Activated CD8-positive, alpha-beta memory T cell treated with anti-CD3 and anti-CD28 coated beads, Interleukin-2, amount 50 U/mL, for 1 hour (primary cell): ENCODE data around the gene ANKLE1.

ENCODE experiments used
- DNase-seq: peaks from one replicate; pipeline ENCODE4 v3.0.0-alpha.2; 2020; ENCODE audit errors: extremely low read depth

Gene ANKLE1

DNA sequence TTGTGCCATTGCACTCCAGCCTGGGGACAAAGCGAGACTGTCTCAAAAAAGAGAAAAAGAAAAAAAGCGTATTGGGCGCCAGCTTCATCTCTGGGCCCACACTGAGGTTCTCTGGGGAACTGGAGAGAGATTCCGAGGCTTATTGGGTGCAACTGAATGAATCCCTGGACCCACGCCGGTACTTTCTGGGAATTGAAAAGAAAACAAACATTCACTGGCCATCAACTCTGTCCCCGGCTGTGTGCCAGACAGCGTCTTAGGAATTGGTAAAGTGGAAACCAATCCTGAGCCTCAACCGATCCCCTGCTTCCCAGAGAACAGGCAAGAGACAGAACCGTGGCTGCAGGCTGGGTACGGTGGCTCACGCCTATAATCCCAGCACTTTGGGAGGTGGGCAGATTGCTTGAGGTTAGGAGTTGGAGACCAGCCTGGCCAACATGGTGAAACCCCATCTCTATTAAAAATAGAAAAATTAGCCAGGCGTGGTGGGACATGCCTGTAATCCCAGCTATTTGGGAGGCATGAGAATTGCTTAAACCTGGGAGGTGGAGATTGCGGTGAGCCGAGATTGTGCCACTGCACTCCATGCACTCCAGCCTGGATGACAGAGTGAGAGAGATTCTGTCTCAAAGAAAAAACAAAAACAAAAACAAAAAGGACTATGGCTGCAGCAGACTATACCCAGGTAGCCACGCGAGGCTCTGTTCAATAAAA, 44.3 kb downstream of the ANKLE1 start:
- no peak for DNase-seq

DNA sequence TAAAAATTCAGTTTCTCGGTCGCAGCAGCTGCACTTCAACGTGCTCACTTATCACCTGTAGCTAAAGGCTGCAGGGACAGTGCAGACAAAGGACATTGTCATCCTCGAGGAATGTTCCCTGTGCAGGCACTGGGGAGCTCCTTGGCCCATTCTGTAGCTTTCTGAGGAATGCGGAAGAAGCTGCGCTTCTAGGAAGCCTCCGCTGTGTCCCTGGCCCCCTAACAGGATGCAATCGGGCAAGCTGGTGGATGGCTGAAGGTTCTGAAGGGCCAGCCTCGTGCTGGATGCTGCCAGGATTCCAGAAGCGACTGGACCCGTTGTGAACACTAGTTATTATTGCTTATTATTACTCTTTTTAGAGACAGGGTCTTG, 44.9 kb downstream of the ANKLE1 start:
- no peak for DNase-seq

DNA sequence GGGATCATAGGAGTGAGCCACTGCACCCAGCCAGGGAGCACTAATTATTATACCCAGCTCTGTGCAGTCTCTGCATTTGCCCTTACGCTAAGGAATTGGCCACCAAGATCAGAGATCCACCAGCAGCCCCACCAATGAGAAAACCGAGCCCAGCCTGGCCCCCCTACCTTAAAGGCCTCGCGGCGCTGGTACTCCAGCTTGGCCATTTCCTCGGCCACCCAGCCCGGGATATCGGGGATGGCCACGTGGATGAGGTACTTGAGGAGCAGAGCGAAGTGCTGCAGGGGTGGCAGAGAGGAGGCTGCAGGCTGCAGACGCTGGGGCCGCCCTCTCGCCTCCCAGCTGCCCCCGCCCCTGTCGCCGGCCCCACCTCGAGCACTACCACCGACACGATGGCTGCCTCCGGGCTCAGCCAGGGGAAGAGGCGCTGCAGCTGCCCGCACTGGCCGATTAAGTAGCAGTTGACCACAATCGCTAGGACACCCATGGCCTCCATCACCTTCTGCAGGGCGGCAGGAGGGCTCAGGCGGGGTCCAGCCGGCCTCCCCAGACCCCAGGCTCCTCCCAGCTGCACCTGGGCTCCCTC, 45.5 kb downstream of the ANKLE1 start:
- no peak for DNase-seq

DNA sequence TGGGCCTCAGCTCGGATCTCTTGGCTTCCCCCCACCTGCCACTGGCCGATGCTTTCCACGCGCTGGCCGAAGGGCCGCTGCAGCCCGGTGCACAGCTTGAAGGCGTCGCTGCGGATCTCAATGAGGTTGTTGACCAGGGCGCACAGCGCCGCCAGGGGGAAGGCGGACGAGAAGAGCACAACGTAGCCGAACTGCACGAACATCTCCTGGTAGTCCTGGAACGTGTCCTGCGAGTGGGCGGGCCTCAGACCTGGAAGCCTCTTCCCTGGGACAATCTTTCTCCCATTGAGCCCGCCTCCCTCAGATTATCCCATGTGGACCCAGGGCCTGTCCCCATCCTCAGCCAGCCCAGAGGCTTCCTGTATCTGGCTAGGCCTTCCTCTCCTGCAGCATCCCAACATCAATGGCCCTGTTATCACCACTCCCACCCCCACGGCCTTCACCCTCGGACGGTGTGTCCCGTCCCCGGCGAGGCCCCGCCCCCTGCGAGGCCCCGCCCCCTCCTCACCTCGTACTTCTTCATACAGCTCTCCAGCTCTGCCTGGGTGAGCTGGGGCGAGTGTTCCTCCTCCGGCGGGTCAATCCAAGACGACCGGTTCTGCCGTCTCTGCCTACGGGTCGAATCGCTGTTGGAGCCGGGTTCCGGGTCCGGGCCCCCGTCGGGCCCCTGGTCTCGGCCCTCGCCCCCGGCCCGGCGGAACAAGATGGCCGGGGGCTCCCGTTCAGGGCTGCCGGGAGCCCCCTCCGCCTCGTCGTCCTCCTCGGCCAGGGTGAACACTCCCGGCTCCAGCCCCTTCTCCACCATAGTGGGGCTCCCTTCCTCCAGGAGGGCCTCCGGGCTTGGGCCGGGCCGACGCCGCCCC, 46.2 kb downstream of the ANKLE1 start:
- DNase-seq, result no peak

DNA sequence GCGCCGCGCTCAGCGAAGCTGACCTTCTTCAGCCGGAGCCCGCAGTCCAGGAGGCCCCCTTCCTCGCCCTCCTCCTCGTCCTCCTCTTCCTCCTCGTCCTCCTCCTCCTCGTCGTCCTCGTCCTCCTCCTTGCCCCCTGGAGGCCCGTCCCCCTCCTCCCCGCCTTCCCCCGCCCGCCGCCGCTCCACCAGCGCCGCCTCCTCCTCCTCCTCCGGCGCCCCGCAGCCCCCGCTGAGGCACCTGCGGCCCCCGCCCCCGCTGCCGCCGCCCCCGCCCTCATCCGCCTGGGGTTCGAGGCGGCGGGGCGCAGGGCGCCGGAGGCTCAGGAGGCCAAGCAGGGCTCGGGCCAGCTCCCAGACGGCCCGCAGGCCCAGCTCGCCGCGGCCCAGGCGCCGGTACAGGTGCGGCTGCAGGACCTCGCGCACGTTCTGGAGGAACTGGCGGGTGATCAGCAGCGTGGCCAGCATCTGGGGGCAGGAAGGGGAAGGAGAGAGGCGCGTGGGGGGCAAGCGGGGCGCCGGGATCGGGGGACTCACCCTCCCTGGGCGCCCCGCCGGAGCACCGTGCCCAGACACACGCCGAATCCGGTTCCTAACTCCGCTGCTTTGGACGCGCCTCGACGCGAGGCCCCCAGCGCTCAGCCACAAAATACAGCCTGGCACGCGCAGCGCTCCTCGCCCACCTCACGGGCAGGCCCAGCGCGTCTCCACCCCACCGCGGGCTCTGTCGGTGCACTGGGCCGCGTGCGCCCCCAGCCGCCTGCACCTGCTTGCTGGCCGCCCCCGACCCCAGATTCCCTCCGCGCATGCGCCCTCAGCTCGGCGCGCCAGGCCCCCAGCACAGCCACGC, 47.0 kb downstream of the ANKLE1 start:
- no peak for DNase-seq

DNA sequence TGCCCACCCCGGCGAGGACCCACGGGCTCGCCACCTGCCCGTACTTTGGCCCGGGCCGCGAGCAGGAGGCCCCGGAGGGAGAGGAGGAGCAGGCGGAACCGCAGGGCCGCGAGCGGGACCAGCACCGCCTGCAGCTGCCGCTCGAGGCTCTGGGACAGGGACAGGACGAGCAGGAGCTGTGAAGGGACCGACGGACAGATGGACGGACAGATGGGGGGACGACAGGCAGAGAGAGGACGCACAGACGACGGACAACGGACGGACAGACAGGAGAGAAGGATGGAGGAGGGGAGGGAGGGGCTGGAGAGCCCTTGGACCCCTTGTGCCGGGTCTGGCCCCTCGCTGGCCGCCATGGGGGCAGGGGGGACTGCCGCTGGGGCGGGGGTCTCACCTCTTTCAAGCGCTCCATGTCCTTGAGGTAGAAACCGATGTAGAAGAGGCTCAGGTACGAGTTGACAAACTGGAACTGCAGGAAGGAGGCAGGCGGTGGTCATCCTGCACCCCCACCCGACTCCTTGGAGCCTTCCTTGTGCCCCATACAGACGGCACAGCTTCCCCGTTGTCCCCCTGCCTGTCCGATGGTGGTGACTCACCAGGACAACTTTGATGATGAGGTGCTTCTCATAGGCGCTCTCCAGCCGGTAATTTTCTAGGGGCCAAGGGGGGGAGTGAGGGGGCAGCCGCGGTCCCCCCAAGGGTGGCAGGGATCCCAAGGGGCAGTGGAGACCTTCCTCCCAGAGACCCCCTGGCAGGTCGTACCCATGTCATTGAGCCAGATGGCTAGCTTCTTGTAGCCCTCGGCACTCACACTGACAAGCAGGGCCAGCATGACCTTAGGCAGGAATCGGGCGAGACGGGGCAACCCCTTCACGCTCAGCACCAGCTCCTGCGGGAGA, 47.9 kb downstream of the ANKLE1 start:
- DNase-seq, result no peak

DNA sequence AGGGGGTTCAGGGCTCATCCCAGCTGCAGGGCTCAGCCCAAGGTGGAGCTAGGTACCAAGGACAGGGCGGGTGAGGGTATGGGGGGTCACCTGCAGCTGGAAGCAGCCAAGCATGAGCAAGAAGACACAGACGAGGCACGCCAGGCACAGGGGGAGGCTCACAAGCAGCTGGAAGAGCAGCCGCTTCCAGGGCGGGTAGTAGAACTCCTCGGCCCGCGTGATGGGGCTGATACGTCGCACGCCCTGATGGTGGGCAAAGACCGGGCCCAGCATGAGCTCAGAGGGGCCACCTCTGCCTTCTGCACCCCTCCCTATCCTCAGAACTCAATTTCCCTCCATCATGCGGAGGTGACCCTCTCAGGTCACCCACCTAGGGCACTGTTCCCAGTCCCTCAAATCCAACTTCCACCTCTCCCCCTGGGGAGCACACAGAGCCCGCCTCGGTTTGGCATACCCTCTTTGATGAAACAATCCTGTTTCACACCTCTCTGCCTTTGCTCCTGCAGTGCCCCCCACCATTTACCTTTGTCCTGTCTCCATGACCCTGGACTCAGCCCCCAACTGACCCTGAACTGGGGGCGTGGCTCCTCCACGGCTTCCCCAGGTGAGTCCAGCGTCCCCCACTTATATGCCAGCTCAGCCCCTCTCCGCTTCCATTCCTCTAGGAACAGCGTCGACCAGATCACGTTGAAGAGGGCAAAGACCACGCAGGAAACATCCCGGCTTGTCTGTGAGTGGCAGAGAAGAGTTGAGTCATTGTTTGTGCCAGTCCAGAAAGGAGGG, 48.8 kb downstream of the ANKLE1 start:
- no peak for DNase-seq

DNA sequence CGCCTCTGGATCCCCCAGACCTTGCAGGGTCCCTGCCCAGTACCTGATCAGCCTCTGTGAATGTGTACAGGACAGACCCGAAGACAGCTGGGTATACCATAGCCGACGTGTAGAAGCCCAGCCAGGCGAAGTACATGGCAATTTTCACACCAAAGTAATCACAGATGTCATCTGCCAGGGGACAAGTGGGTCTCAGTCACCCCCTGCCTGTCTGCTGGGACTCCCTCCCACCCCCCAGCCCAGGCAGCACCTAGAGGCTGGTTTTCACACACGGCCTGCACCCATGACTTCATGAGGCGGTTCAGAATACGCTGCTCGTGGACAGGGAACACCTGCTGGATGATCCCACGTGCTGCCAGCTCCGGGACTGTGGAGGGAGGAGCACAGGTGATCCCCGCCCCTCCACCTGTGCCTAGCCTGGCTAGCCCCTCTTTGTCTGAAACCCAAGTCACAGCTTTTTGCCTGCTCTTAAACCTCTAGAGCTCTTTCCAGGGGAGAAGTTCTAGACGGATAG, 49.4 kb downstream of the ANKLE1 start:
- DNase-seq, result no peak

DNA sequence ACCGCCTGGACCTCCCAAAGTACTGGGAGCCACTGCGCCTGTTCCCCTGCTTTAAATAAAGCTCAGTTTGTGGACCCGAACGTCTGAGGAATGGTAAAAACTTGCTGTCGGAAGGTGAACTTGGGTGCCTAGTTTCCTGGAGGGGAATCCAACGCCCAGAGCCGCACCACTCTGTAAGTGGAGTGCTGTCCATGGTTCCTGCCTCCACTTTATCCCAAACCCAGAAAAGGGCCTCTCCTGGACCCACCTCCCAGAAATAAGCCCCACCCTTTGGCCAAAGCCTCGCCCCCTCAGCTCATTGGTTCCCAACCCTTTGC, 50.6 kb downstream of the ANKLE1 start:
- DNase-seq, result no peak

DNA sequence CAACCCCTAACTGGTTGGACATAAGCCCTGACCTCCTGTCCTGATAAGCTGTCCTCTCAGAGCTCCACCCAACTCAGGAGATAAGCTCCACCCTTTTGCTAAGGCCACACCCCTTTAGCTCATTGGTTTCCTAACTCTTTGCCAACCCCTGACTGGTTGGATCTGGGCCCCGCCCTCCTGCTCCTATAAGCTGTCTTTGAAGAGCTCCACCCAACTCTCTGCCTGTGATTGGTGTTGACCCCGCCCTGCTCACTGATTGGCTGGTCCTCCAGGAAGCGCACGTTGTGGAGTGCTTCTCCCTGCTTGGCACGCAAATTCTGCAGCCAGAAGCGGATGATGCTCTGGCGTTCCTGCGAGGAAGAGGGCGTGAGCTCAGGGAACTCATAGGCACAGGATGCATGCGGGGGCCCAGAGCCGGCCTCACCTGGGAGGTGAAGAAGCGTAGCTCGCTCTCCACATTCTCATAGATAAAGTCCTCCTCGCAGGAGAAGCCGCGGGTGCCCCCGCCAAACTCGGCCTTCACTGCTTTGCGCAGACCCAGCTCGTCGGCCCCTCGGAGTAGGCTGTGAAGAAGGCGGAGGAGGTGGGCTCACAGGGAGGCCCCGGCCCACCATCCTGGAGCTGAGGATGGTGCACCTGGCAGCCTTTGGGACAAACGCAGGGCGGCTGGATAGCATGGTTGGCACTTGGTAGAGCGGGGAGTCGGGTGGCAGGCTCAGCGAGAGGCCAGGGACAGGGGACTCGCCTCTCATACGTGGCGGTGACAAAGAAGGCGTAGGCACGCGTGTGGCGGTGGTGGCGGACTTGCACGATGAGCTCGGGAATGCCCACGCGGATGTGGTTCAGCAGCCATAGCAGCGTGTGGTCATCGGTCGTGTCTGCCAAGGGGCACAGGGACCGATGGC, 51.2 kb downstream of the ANKLE1 start:
- no peak for DNase-seq

DNA sequence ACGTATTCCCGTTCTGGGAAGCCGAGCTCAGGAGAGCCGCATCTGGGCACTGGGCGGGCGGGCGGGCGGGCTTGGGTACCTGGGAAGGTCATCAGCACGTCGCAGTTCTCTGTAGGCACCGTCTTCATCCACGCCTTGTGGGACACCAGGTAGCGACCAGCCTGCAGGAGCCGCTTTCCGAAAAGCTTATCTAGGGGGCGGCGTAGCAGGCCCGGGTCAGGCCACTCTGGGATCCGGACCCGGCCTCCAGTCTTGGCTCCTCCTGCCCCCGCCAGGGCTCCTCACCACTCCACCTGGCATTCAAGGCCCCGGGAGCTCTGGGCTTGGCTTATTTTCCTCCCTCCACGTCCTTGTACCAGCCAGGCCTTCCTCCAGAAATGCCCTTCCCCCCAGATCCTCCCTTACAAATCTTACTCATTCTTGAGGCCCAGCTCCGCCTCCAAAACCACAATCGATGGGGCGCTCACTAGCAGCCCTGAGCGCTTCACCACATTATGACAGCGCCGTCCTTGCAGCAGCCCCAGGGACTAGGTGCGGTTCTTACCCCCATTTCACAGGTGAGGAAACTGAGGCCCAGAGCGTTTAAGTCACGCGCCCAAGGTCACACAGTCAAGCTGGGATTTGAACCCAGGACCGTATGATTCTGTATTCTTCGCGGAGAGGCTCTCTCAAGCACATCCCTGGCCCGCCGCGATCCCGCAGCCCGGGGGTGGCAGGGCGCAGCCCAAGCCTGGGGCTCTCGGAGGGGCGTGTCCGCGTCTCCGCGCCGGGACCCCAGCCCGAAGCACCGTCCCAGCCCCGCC, 52.1 kb downstream of the ANKLE1 start:
- peak; percentile 47 for DNase-seq

DNA sequence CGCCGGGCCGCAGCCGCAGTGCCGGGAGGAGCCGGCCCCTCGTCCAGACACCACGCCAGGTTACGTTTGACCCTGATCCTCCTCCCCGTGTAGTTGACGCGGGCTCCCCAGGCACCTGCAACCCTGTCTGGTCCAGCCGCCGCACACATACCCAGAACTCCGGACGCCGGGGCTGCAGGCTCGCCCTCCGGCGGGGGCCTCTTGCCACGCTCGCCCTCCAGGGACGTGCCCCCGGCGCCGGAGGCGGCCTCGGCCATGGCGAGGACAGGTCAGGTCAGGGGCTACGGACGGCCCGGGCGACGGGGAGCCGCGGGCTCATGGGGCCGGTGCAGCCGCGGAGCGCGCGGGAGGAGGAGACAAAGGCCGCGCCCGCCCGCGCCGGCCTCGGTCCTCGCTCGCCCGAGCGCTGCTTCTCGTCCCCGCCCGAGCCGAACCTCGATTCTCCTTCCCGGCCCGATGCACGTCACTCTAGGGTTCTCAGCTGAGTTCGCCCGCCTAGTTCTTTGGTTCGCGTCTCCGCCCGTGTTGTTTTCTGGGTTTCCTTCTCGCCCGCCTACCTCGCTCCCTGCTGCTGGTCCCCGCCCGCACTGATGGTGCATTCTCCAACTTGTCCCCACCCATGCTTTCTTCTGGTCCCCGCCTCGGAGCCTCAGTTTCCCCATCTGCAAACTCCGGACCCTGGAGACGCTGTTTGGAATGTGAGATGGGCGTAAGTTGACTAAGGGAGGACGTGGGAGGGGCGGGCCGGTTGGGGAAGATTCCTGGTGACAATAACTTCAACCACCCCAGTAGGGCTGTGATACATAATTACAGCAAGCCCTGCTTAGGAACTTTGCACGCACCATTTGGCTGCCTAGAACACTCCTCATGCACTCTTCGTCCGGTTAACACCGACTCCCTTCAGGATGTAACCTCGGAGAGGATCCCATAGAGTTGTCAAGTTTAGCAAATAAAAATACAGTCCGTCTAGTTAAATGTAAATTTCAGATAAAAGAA, 53.0 kb downstream of the ANKLE1 start, which contains the start of gene ANO8:
TSS of gene ANO8 (minus strand) at position 442 of the 996 bp plus-strand sequence. CDS start at position 257, 185 bp downstream.
- peak; percentile 91 for DNase-seq

DNA sequence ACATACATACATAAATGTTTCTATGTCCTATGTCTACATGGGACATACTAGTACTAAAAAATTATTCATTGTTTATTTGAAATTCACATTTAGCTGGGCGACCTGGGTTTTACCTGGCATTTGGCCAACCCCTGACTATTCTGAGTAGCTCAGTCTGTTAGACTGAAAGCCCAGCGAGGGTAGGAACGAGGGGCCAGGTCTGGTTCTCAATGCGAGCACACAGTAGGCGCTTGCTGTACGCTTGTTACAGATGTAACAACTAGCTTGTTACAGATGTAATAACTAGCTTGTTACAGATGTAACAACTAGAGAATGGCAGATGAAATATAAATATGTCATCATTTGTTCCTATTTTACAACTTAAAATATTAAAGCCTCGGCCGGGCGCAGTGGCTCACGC, 53.9 kb downstream of the ANKLE1 start:
- DNase-seq, result no peak
